ENCODE results near the gene CAMK4.

CAMK4 gene

DNA sequence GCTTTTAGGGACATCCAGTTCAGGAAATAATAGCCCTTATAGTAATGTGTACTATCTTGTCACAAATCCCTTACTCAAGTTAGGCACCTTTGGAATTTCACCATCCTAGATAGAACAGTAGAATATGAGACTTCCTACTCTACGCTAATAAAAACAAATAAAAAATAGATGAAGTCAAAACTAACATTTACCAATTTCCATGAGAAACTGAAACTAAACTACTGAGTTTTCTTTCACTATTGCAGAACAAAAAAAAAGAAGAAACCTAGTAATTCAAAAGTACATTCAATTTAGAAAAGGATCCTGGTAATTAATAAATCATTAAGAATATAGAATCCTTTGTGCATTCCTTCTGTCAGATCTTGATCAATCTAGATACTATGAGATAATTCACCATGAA, 274.2 kb downstream of the CAMK4 start:
- no peak for TF ChIP-seq POU2F2 (IDR thresholded peaks at IDR 0.05; ENCODE audit: low read depth, low read length)
- no peak for TF ChIP-seq PAX5 (IDR thresholded peaks at IDR 0.05; ENCODE audit: insufficient read depth, low read length, severe bottlenecking)
- TF ChIP-seq POLR2AphosphoS5 (IDR thresholded peaks at IDR 0.05; ENCODE audit: low read depth, low read length): no peak
- TF ChIP-seq SPI1 (IDR thresholded peaks at IDR 0.05; ENCODE audit: low read depth, low read length): no peak
- TF ChIP-seq POLR2A (IDR thresholded peaks at IDR 0.05; ENCODE audit: low read depth, low read length): no peak
- TF ChIP-seq TAF1 (IDR thresholded peaks at IDR 0.05; ENCODE audit: low read depth, low read length): no peak
- FAIRE-seq: no peak
- DNase-seq (ENCODE audit: insufficient read length, low spot score): no peak

- DNase-seq (ENCODE audit: insufficient read length, low spot score) (no peak), FAIRE-seq (no peak)
- TF ChIP-seq POLR2A (IDR thresholded peaks at IDR 0.05; ENCODE audit: low read depth, low read length) (no peak), PAX5 (IDR thresholded peaks at IDR 0.05; ENCODE audit: insufficient read depth, low read length, severe bottlenecking) (no peak), POLR2AphosphoS5 (IDR thresholded peaks at IDR 0.05; ENCODE audit: low read depth, low read length) (no peak), TAF1 (IDR thresholded peaks at IDR 0.05; ENCODE audit: low read depth, low read length) (no peak)
These were observed 278.8 kb downstream of the CAMK4 start for GRCh38 chr5:111502956-111503355.

DNA sequence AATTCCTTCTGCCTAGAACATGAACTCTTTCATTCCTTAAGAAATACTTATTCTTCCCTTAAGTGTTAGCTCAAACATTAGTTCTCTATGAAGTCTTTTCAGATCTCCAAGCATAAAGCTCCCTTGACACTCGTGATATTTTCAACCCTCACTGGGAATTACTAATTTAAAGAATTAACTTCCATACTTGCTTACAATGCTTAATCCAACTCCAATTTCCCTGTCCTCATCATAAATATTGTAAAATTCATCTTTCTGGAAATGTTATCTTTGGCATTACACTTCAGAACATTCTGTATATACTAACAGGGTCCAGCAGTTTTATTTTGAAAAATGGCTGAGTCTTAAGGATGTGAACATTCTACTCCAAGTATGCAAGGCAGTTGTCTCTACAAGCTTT, 280.9 kb downstream of the CAMK4 start:
- FAIRE-seq: peak; percentile 55
- TF ChIP-seq PAX5 (IDR thresholded peaks at IDR 0.05; ENCODE audit: insufficient read depth, low read length, severe bottlenecking) (no peak), POLR2A (IDR thresholded peaks at IDR 0.05; ENCODE audit: low read depth, low read length) (no peak)
- DNase-seq (ENCODE audit: insufficient read length, low spot score): no peak

GRCh38 chr5:111507276-111507675, 283.1 kb downstream of the CAMK4 start:
- no peak for DNase-seq (ENCODE audit: insufficient read length, low spot score)
- FAIRE-seq: no peak
- no peak for TF ChIP-seq POLR2AphosphoS5 (IDR thresholded peaks at IDR 0.05; ENCODE audit: low read depth, low read length)
- no peak for TF ChIP-seq SPI1 (IDR thresholded peaks at IDR 0.05; ENCODE audit: low read depth, low read length)
- no peak for TF ChIP-seq TAF1 (IDR thresholded peaks at IDR 0.05; ENCODE audit: low read depth, low read length)
- no peak for TF ChIP-seq POU2F2 (IDR thresholded peaks at IDR 0.05; ENCODE audit: low read depth, low read length)
- no peak for TF ChIP-seq POLR2A (IDR thresholded peaks at IDR 0.05; ENCODE audit: low read depth, low read length)
- no peak for TF ChIP-seq PAX5 (IDR thresholded peaks at IDR 0.05; ENCODE audit: insufficient read depth, low read length, severe bottlenecking)

DNA sequence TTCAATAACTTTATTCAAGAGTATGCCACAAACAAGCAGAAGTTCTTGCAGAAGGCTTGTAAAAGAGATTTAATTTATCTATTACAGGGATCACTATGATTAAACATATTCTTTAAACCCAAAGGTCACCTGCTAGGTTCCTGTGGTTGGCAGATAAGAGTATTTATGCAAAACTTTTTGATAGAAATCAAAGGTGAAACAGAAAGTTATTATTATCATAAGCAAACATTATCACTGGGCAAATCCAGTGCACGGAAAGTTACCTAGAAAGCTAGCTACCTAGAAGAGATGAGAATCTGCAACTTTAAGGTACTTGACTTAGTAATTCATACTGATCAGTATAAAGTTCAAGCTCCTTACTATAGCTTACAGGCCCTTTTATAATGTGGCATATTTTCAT, 284.9 kb downstream of the CAMK4 start:
- FAIRE-seq: no peak
- no peak for DNase-seq (ENCODE audit: insufficient read length, low spot score)
- TF ChIP-seq SPI1 (IDR thresholded peaks at IDR 0.05; ENCODE audit: low read depth, low read length) (no peak), POLR2AphosphoS5 (IDR thresholded peaks at IDR 0.05; ENCODE audit: low read depth, low read length) (no peak), PAX5 (IDR thresholded peaks at IDR 0.05; ENCODE audit: insufficient read depth, low read length, severe bottlenecking) (no peak), POLR2A (IDR thresholded peaks at IDR 0.05; ENCODE audit: low read depth, low read length) (no peak), TAF1 (IDR thresholded peaks at IDR 0.05; ENCODE audit: low read depth, low read length) (no peak), POU2F2 (IDR thresholded peaks at IDR 0.05; ENCODE audit: low read depth, low read length) (no peak)

DNA sequence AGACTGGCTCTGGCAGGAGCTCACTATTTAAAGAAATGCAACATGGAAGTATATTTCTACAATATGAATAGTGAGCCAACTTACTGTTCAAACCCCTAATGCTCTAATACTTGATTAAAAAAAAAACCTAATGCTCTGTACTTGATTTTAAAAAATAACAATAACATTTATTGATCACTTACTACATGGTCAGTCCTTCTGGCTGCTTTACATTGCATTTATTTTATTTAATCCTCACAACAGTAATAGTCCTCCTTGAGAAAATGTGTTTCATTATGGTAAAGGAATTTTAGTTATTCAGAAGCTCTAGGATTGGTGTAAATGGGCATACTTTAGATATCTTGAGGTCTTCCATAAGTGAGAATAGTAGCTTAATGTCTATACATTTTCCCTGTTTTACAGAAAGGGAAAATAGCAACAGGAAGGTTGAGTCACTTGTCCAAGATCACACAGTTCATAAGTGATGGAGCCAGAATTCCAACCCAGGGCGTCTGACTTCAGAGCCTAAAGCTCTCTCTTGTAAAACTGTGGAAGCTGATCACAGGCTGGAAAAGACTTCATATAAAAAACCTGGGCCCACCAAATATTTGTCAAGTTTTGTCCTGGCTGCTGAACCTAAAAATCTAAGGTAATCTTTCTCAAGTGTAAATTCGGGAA, 287.1 kb downstream of the CAMK4 start:
- DNase-seq (ENCODE audit: insufficient read length, low spot score) (no peak), FAIRE-seq (no peak)
- no peak for TF ChIP-seq POU2F2 (IDR thresholded peaks at IDR 0.05; ENCODE audit: low read depth, low read length)
- no peak for TF ChIP-seq SPI1 (IDR thresholded peaks at IDR 0.05; ENCODE audit: low read depth, low read length)
- no peak for TF ChIP-seq POLR2AphosphoS5 (IDR thresholded peaks at IDR 0.05; ENCODE audit: low read depth, low read length)
- TF ChIP-seq TAF1 (IDR thresholded peaks at IDR 0.05; ENCODE audit: low read depth, low read length): no peak
- TF ChIP-seq POLR2A (IDR thresholded peaks at IDR 0.05; ENCODE audit: low read depth, low read length): no peak
- TF ChIP-seq PAX5 (IDR thresholded peaks at IDR 0.05; ENCODE audit: insufficient read depth, low read length, severe bottlenecking): no peak

DNA sequence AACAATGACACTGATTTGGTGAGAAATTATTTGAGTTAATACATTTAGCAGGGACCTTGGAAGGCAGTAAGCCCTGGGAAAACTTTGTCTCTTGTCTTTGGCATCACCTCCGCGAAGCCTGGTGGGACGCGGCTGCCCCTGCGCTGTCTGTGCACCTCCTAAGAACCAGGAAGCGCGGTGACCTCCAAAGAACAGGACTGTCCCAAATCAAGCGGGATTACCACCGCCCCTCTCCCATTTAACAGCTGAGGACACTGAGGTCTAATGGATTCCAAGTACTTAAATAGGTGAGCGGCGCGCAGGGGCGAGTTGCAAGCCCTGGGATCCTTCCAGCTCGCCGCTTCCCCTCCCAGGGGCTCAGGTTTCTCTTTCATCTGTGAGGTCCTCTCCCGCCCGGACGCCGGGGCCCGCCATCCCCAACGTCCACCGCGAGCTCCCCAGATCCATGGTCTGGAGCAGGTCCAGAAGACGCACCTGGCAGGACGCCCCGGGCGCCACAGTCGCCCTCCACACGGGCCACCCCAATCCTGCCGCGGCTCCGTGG, 287.7 kb downstream of the CAMK4 start:
- TF ChIP-seq SPI1 (IDR thresholded peaks at IDR 0.05; ENCODE audit: low read depth, low read length) (no peak), PAX5 (IDR thresholded peaks at IDR 0.05; ENCODE audit: insufficient read depth, low read length, severe bottlenecking) (no peak), POU2F2 (IDR thresholded peaks at IDR 0.05; ENCODE audit: low read depth, low read length) (no peak), POLR2A (IDR thresholded peaks at IDR 0.05; ENCODE audit: low read depth, low read length) (no peak), TAF1 (IDR thresholded peaks at IDR 0.05; ENCODE audit: low read depth, low read length) (no peak), POLR2AphosphoS5 (IDR thresholded peaks at IDR 0.05; ENCODE audit: low read depth, low read length) (no peak)
- no peak for FAIRE-seq
- no peak for DNase-seq (ENCODE audit: insufficient read length, low spot score)

DNA sequence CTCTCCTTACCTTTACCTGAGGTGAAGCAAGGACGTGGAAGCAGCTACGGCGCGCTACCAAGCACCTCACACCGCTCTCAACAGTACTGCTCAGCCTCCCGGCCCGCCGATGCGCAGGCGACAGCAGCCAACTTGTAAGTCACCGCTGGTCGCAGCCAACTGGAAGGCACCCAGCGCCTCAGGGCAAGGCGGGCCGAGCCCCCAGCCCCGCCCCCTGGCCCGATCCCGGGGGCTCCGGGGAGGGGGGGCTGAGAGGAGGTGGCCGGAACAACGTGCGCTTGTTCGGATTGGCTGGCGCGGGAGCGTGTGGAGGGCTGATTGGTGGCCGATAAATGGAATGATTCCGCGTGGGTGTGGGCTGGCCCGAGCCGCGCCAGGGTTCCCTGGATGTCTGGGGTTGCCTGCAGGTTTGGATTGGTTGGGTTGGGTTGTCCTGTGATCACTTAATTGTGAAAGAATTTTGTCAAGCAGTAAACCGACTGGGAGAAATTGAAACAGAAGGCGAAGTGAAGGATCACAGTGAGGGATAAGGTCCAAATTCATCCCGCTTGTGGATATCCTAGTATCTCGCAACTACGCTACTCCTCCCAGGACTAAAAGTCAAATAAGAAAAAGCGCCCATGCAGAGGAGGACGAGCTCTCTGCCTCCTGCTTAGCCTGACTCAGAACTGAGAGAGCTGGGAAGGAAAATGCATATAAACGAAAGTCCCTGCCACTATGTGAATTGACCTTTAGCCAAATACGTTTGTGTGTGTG, 288.4 kb downstream of the CAMK4 start, which contains the start of gene STARD4:
Gene STARD4, minus strand, starts transcription at position 161 of the 756 bp plus-strand sequence. CDS start 5,102 bp downstream, outside the sequence.
- DNase-seq (ENCODE audit: insufficient read length, low spot score): peak; percentile 79
- TF ChIP-seq PAX5 (IDR thresholded peaks at IDR 0.05; ENCODE audit: insufficient read depth, low read length, severe bottlenecking): no peak
- TF ChIP-seq TAF1 (IDR thresholded peaks at IDR 0.05; ENCODE audit: low read depth, low read length): peak; percentile 93
- TF ChIP-seq POLR2AphosphoS5 (IDR thresholded peaks at IDR 0.05; ENCODE audit: low read depth, low read length): peak; percentile 94
- peak; percentile 93 for TF ChIP-seq POLR2A (IDR thresholded peaks at IDR 0.05; ENCODE audit: low read depth, low read length)
- no peak for TF ChIP-seq SPI1 (IDR thresholded peaks at IDR 0.05; ENCODE audit: low read depth, low read length)
- TF ChIP-seq POU2F2 (IDR thresholded peaks at IDR 0.05; ENCODE audit: low read depth, low read length): peak; percentile 77
- peak; percentile 99 for FAIRE-seq

- DNase-seq (ENCODE audit: insufficient read length, low spot score) (no peak), FAIRE-seq (no peak)
- TF ChIP-seq PAX5 (IDR thresholded peaks at IDR 0.05; ENCODE audit: insufficient read depth, low read length, severe bottlenecking): no peak
- TF ChIP-seq SPI1 (IDR thresholded peaks at IDR 0.05; ENCODE audit: low read depth, low read length): no peak
- TF ChIP-seq TAF1 (IDR thresholded peaks at IDR 0.05; ENCODE audit: low read depth, low read length): no peak
- no peak for TF ChIP-seq POLR2A (IDR thresholded peaks at IDR 0.05; ENCODE audit: low read depth, low read length)
- TF ChIP-seq POU2F2 (IDR thresholded peaks at IDR 0.05; ENCODE audit: low read depth, low read length): no peak
- no peak for TF ChIP-seq POLR2AphosphoS5 (IDR thresholded peaks at IDR 0.05; ENCODE audit: low read depth, low read length)
These were observed 288.9 kb downstream of the CAMK4 start for GRCh38 chr5:111513131-111513520.

Measured in GM12891 (cell line).